H1 (cell line): ENCODE measurements around the gene GTF3C2. TPM values are rescaled to one million over a fixed set of nuclear protein-coding genes. Genes with fewer than 3 reads are reported as not detected.

Source experiments
- CTCF ChIA-PET: fragments of 300-600 bp; sonication (Branson Sonifier 250); formaldehyde crosslinking; loops from one replicate; lab custom pipeline; 2021; ENCODE audit not compliant: partially characterized antibody; lab: Charles Lee
- POLR2A ChIA-PET: fragments of 300-600 bp; sonication (Branson Sonifier 250); formaldehyde crosslinking; loops from one replicate; lab custom pipeline; 2021; ENCODE audit warnings: inconsistent platforms; ENCODE audit not compliant: partially characterized antibody; lab: Charles Lee
- DNase-seq, 2 experiments: peaks; one replicate each; pipeline versions ENCODE4 v3.0.0 to v3.0.0-alpha.2; 2010 to 2022; ENCODE audit warnings: low spot score in 2 of 2, low read depth in 1 of 2, mixed read lengths in 1 of 2
- FAIRE-seq: peaks from 2 replicates; lab custom pipeline; 2011; peaks lifted over from hg19 to GRCh38; lab: Jason Lieb, UNC
- H2AFZ ChIP-seq: 2 replicates; pipeline ENCODE4 v1.8.1; 2012; ENCODE audit warnings: low read length, inconsistent platforms
- H2AK5ac ChIP-seq: 2 replicates; pipeline ENCODE4 v1.6.1; 2013; ENCODE audit warnings: low read depth, low read length
- H2BK120ac ChIP-seq: replicated peaks from 2 replicates; pipeline ENCODE3; 2013; ENCODE audit warnings: low read depth, low read length, inconsistent platforms
- H2BK12ac ChIP-seq: 2 replicates; pipeline ENCODE4 v1.6.1; 2013; ENCODE audit warnings: low read depth, low read length
- H2BK15ac ChIP-seq: 2 replicates; pipeline ENCODE4 v1.6.1; 2013; ENCODE audit warnings: low read length
- H2BK20ac ChIP-seq: 2 replicates; pipeline ENCODE4 v1.6.1; 2013; ENCODE audit warnings: low read length
- H2BK5ac ChIP-seq: 2 replicates; pipeline ENCODE4 v1.6.1; 2013; ENCODE audit warnings: low read depth, low read length
- H3K14ac ChIP-seq: 2 replicates; pipeline ENCODE4 v1.6.1; 2013; ENCODE audit warnings: inconsistent platforms; ENCODE audit not compliant: insufficient read length
- H3K18ac ChIP-seq: 2 replicates; pipeline ENCODE4 v1.6.1; 2013; ENCODE audit warnings: low read length; ENCODE audit errors: extremely low read depth
- H3K23ac ChIP-seq: 2 replicates; pipeline ENCODE4 v1.6.1; 2013; ENCODE audit warnings: inconsistent platforms; ENCODE audit not compliant: insufficient read length
- H3K23me2 ChIP-seq: 2 replicates; pipeline ENCODE4 v1.6.1; 2013; ENCODE audit warnings: low read depth, low read length
- H3K27ac ChIP-seq: 2 replicates; pipeline ENCODE4 v1.6.1; 2011; ENCODE audit warnings: low read depth, low read length, inconsistent platforms
- H3K27me3 ChIP-seq, 4 experiments: replicated peaks in 1 of 4; 1 replicate in 1 of 4; 2 replicates in 3 of 4; pipeline versions ENCODE4 v1.6.1 to v1.8.1; 2011 to 2013; ENCODE audit warnings: low read length in 3 of 4, mild to moderate bottlenecking in 3 of 4, inconsistent platforms in 2 of 4, mixed read lengths in 2 of 4, moderate library complexity in 1 of 4; ENCODE audit not compliant: control insufficient read depth in 3 of 4, insufficient read depth in 3 of 4; ENCODE audit errors: extremely low read depth in 1 of 4
- H3K36me3 ChIP-seq, 4 experiments: 2 replicates each; pipeline versions ENCODE4 v1.6.1 to v1.8.1; 2011 to 2013; ENCODE audit warnings: mild to moderate bottlenecking in 4 of 4, low read length in 3 of 4, moderate library complexity in 2 of 4, control low read depth in 1 of 4, inconsistent platforms in 1 of 4; ENCODE audit not compliant: insufficient read depth in 4 of 4, control insufficient read depth in 2 of 4
- H3K4ac ChIP-seq: replicated peaks from 2 replicates; pipeline ENCODE3; 2013; ENCODE audit warnings: low read length, low read depth, mixed read lengths, inconsistent platforms; ENCODE audit not compliant: insufficient read length
- H3K4me1 ChIP-seq, 4 experiments: replicated peaks in 1 of 4; 1 replicate in 1 of 4; 2 replicates in 3 of 4; pipeline versions ENCODE4 v1.6.1 to v1.8.1; 2011 to 2013; ENCODE audit warnings: low read length in 3 of 4, inconsistent platforms in 2 of 4, mixed read lengths in 1 of 4; ENCODE audit not compliant: insufficient read depth in 4 of 4, control insufficient read depth in 3 of 4
- H3K4me2 ChIP-seq, 2 experiments: 2 replicates each; pipeline versions ENCODE4 v1.6.1 to v1.8.1; 2011 to 2013; ENCODE audit warnings: low read depth in 2 of 2, low read length in 2 of 2, control low read depth in 1 of 2, inconsistent platforms in 1 of 2, mild to moderate bottlenecking in 1 of 2; ENCODE audit not compliant: insufficient read depth in 1 of 2
- H3K4me3 ChIP-seq, 4 experiments: fragments of 200-600, 300-600 bp in 1 of 4; sonication (generic), shearing (Covaris generic), sonication (Bioruptor Twin) in 1 of 4; 2 replicates each; pipeline versions ENCODE4 v1.5.1 to v1.8.1; 2011 to 2016; ENCODE audit warnings: low read length in 4 of 4, low read depth in 3 of 4, control low read depth in 2 of 4, inconsistent platforms in 2 of 4, mild to moderate bottlenecking in 2 of 4, mixed read lengths in 1 of 4, moderate library complexity in 1 of 4; ENCODE audit not compliant: insufficient read depth in 2 of 4; ENCODE audit errors: extremely low read depth in 1 of 4
- H3K56ac ChIP-seq: replicated peaks from 2 replicates; pipeline ENCODE3; 2013; ENCODE audit warnings: low read depth, mild to moderate bottlenecking, mixed read lengths, low read length, inconsistent platforms; ENCODE audit not compliant: insufficient read length
- H3K79me1 ChIP-seq: 2 replicates; pipeline ENCODE4 v1.6.1; 2013; ENCODE audit warnings: low read depth, low read length, control low read depth
- H3K79me2 ChIP-seq, 2 experiments: 2 replicates each; pipeline versions ENCODE4 v1.6.1 to v1.8.1; 2012 to 2013; ENCODE audit warnings: low read length in 2 of 2, mild to moderate bottlenecking in 2 of 2, inconsistent platforms in 1 of 2; ENCODE audit not compliant: insufficient read depth in 2 of 2, control insufficient read depth in 1 of 2
- H3K9ac ChIP-seq, 4 experiments: replicated peaks in 1 of 4; 1 replicate in 1 of 4; 2 replicates in 3 of 4; pipeline versions ENCODE4 v1.6.1 to v1.8.1; 2011 to 2013; ENCODE audit warnings: low read depth in 3 of 4, low read length in 3 of 4, control low read depth in 2 of 4, mild to moderate bottlenecking in 2 of 4, moderate library complexity in 2 of 4, inconsistent platforms in 1 of 4; ENCODE audit errors: extremely low read depth in 1 of 4
- H3K9me3 ChIP-seq, 2 experiments: 2 replicates each; pipeline versions ENCODE4 v1.6.1 to v1.8.1; 2012 to 2013; ENCODE audit warnings: mild to moderate bottlenecking in 2 of 2, moderate library complexity in 2 of 2, control low read depth in 1 of 2, inconsistent platforms in 1 of 2, low read depth in 1 of 2, low read length in 1 of 2, mixed read lengths in 1 of 2; ENCODE audit not compliant: insufficient read depth in 2 of 2
- H4K20me1 ChIP-seq, 2 experiments: replicated peaks in 1 of 2; 2 replicates each; pipeline versions ENCODE3 to v1.8.1; 2011 to 2013; ENCODE audit warnings: inconsistent platforms in 2 of 2, low read length in 2 of 2, mild to moderate bottlenecking in 1 of 2; ENCODE audit not compliant: insufficient read depth in 2 of 2, control insufficient read depth in 1 of 2
- H4K5ac ChIP-seq: 2 replicates; pipeline ENCODE4 v1.6.1; 2013; ENCODE audit warnings: low read length, low read depth, mixed read lengths, inconsistent platforms; ENCODE audit not compliant: insufficient read length
- H4K8ac ChIP-seq: 2 replicates; pipeline ENCODE4 v1.8.0; 2013; ENCODE audit warnings: mild to moderate bottlenecking, moderate library complexity, low read length, inconsistent platforms; ENCODE audit not compliant: insufficient read depth; ENCODE audit errors: extremely low read depth
- H4K91ac ChIP-seq: replicated peaks from 2 replicates; pipeline ENCODE3; 2013; ENCODE audit warnings: low read length, mixed read lengths, inconsistent platforms; ENCODE audit not compliant: insufficient read length
- ASH2L ChIP-seq: fragments of 200-600, 300-600 bp; sonication (generic); IDR thresholded peaks from one replicate; pipeline ENCODE4 v1.7.1; 2017; ENCODE audit warnings: low read length
- BCL11A ChIP-seq, 2 experiments: IDR thresholded peaks; one replicate each; pipeline ENCODE4 v1.6.1; 2011; ENCODE audit warnings: low read depth in 2 of 2, low read length in 2 of 2, mild to moderate bottlenecking in 2 of 2
- GTF2F1 ChIP-seq: IDR thresholded peaks from 2 replicates; pipeline ENCODE4 v1.6.1; 2012; ENCODE audit warnings: low read depth, low read length, improper control_type of control experiment, borderline replicate concordance
- JUND ChIP-seq: IDR thresholded peaks from 2 replicates; pipeline ENCODE4 v1.6.1; 2011; ENCODE audit warnings: mild to moderate bottlenecking, improper control_type of control experiment, low read length
- KDM5A ChIP-seq: fragments of 200-600 bp; IDR thresholded peaks from 2 replicates; pipeline ENCODE4 v1.7.1; 2012; ENCODE audit warnings: mild to moderate bottlenecking, low read length, inconsistent platforms, mixed read lengths
- NRF1 ChIP-seq: IDR thresholded peaks from 2 replicates; pipeline ENCODE4 v1.6.1; 2011; ENCODE audit warnings: mild to moderate bottlenecking, low read depth, low read length, improper control_type of control experiment
- POU5F1 ChIP-seq: IDR thresholded peaks from 2 replicates; pipeline ENCODE4 v1.6.1; 2011; ENCODE audit warnings: low read depth, mild to moderate bottlenecking, low read length, moderate library complexity
- RAD21 ChIP-seq, 2 experiments: IDR thresholded peaks in 1 of 2; conservative IDR thresholded peaks in 1 of 2; 2 replicates each; pipeline ENCODE4 v1.6.1; 2011; ENCODE audit warnings: low read depth in 2 of 2, low read length in 2 of 2, improper control_type of control experiment in 1 of 2, inconsistent platforms in 1 of 2, mild to moderate bottlenecking in 1 of 2, moderate library complexity in 1 of 2
- RXRA ChIP-seq: IDR thresholded peaks from 2 replicates; pipeline ENCODE4 v1.6.1; 2011; ENCODE audit warnings: low read depth, mild to moderate bottlenecking, low read length, moderate library complexity; ENCODE audit not compliant: insufficient read depth
- SIN3A ChIP-seq, 2 experiments: IDR thresholded peaks in 1 of 2; conservative IDR thresholded peaks in 1 of 2; 2 replicates each; pipeline ENCODE4 v1.6.1; 2011 to 2012; ENCODE audit warnings: low read length in 2 of 2, improper control_type of control experiment in 1 of 2, low read depth in 1 of 2, mild to moderate bottlenecking in 1 of 2
- SP4 ChIP-seq: IDR thresholded peaks from 2 replicates; pipeline ENCODE4 v1.6.1; 2012; ENCODE audit warnings: low read length, inconsistent platforms
- TCF12 ChIP-seq: IDR thresholded peaks from 2 replicates; pipeline ENCODE4 v1.6.1; 2011; ENCODE audit warnings: low read depth, mild to moderate bottlenecking, low read length
- ZNF274 ChIP-seq: IDR thresholded peaks from 2 replicates; pipeline ENCODE4 v1.7.0; 2012; ENCODE audit warnings: low read length, borderline replicate concordance; ENCODE audit errors: extremely low read depth
- WGBS, 2 experiments: shearing (Covaris generic) in 1 of 2; methylation state at CpG; one replicate each; pipeline versions ENCODE4 v1.1.6 to v1.1.7; 2013 to 2015; ENCODE audit warnings: low lambda C conversion rate in 2 of 2, mixed read lengths in 2 of 2, inconsistent platforms in 1 of 2, low coverage in 1 of 2, missing lambda C conversion rate in 1 of 2; ENCODE audit not compliant: insufficient replicate concordance in 2 of 2, insufficient coverage in 1 of 2, insufficient read length in 1 of 2; ENCODE audit errors: extremely low coverage in 1 of 2, missing lambda C conversion rate in 1 of 2; 5-methylcytosine and 5-hydroxymethylcytosine counted together
- polyA plus RNA-seq, 7 experiments: library from polyadenylated mRNA; depleted of rRNA in 3 of 7; stranded (reverse) in 5 of 7; unstranded in 2 of 7; fragments of >200 nt in 5 of 7; fragments of 200-250 nt in 2 of 7; gene quantifications; 1 replicate in 5 of 7; 2 replicates in 1 of 7; 4 replicates in 1 of 7; pipeline versions ENCODE4 v1.2.1 to v1.2.3, GENCODE V29; 2011 to 2013; ENCODE audit warnings: missing spikeins in 2 of 7, mixed read lengths in 2 of 7
- total RNA-seq: library from RNA; stranded (reverse); fragmentation: NEBNext Ultra II Directional; extraction: Animal tissue kit (Norgen Biotek cat#: 25700); gene quantifications from 2 replicates; pipeline ENCODE4 v1.2.1, GENCODE V29; 2021

Gene GTF3C2
- total and polyA plus RNA-seq, 2 of the 8 experiments (the other 6 are each of a cell fraction or from before 2014, with no cell fraction given) = 118 to 127 TPM

GRCh38 chr2:27376151-27376865 lies 19.7 kb upstream of the GTF3C2 start:
- no peak overlapping the region for H3K56ac ChIP-seq
- H3K27me3 ChIP-seq = no peaks in the 10 kb centered on the region
- no peak overlapping the region; the same call in 1 of the 2 replicates for H4K8ac ChIP-seq
- no peak overlapping the region for H2BK20ac ChIP-seq
- H4K91ac ChIP-seq = no peak overlapping the region
- H3K79me1 ChIP-seq = peaks cover 6% of the 10 kb centered on the region
- H4K5ac ChIP-seq = no peak overlapping the region
- H3K9ac ChIP-seq = no peak overlapping the region
- 95% methylated on average over 16 of the region's 16 CpGs; no CpG with 5 or more reads in 1 of the 2 experiments for WGBS, 2 experiments
- H3K18ac ChIP-seq = no peak overlapping the region
- no peak overlapping the region for H3K23ac ChIP-seq
- ChIA-PET CTCF (interaction anchor here (1.0 to 2.0 kb wide), 3 partner anchors 14 to 56 kb away, joined by 3 to 5 read pairs (median 4); no protein-coding TSS in a partner anchor), POLR2A (interaction anchor here (1.1 to 9.5 kb wide), 10 partner anchors 9 to 156 kb away, joined by 3 to 114 read pairs (median 4); partner anchors contain the start of genes EIF2B4, GTF3C2 and PPM1G)
- no peak overlapping the region for H2BK12ac ChIP-seq
- no peak overlapping the region for H2BK5ac ChIP-seq
- H3K9me3 ChIP-seq = no peaks in the 10 kb centered on the region
- no peak overlapping the region for H3K4me3 ChIP-seq
- no peak overlapping the region for H3K4ac ChIP-seq
- FAIRE-seq (no peak), DNase-seq (no peak)
- H2BK15ac ChIP-seq = no peak overlapping the region
- H3K36me3 ChIP-seq = peaks cover 29 to 53% (median 43%) of the 10 kb centered on the region in 4 experiments
- no peak overlapping the region for H2AK5ac ChIP-seq
- H4K20me1 ChIP-seq = peaks cover 4 to 14% of the 10 kb centered on the region in 2 experiments
- no peak overlapping the region for H3K27ac ChIP-seq
- H3K23me2 ChIP-seq = peaks cover 9% of the 10 kb centered on the region
- peaks cover 0 to 21% of the 10 kb centered on the region in 2 experiments; a peak in 2 of 4 replicates for H3K79me2 ChIP-seq
- H3K14ac ChIP-seq = no peak overlapping the region
- no peak overlapping the region for H2AFZ ChIP-seq
- H3K4me2 ChIP-seq = no peak overlapping the region
- no peak overlapping the region for H2BK120ac ChIP-seq
- H3K4me1 ChIP-seq = peaks cover 0 to 12% (median 4%) of the 10 kb centered on the region in 4 experiments; a peak in 5 of 7 replicates
- TF ChIP-seq RXRA = no peak
- no peak for TF ChIP-seq GTF2F1
- no peak for TF ChIP-seq JUND
- no peak for TF ChIP-seq TCF12
- no peak for TF ChIP-seq ZNF274
- no peak for TF ChIP-seq ASH2L
- no peak for TF ChIP-seq SP4
- TF ChIP-seq NRF1 = no peak
- no peak for TF ChIP-seq POU5F1
- no peak for TF ChIP-seq KDM5A
- TF ChIP-seq RAD21 (IDR thresholded peaks at IDR 0.05 in 1 of 2, conservative IDR thresholded peaks at IDR 0.05 in 1 of 2; ENCODE audit: low read depth in 2 of 2, low read length in 2 of 2) = no peak
- TF ChIP-seq SIN3A (conservative IDR thresholded peaks at IDR 0.05 in 1 of 2, IDR thresholded peaks at IDR 0.05 in 1 of 2; ENCODE audit: low read depth in 1 of 2, low read length in 2 of 2) = no peak
- no peak for TF ChIP-seq BCL11A (IDR thresholded peaks at IDR 0.05; ENCODE audit: low read depth in 2 of 2, low read length in 2 of 2)
